DOHH2 (cell line): Measurements from ENCODE around the gene EXTL1.

Source experiments
- H3F3A ChIP-seq: fragments of 200-600 bp; sonication (generic), shearing (Covaris generic); 2 replicates; pipeline ENCODE4 v1.6.0; 2016; ENCODE audit warnings: antibody characterized with exemption, mild to moderate bottlenecking; ENCODE audit not compliant: control insufficient read depth, insufficient read depth
- H3K27ac ChIP-seq: fragments of 200-600 bp; sonication (generic); 2 replicates; pipeline ENCODE4 v1.5.1; 2014; ENCODE audit warnings: low read depth, mild to moderate bottlenecking, low read length, moderate library complexity
- H3K27me3 ChIP-seq: fragments of 200-600 bp; sonication (generic); 2 replicates; pipeline ENCODE4 v1.6.1; 2014; ENCODE audit warnings: mild to moderate bottlenecking, low read length, mixed read lengths; ENCODE audit not compliant: control insufficient read depth
- H3K36me3 ChIP-seq: fragments of 200-600 bp; sonication (generic); 2 replicates; pipeline ENCODE4 v1.6.1; 2014; ENCODE audit warnings: mild to moderate bottlenecking, low read length, moderate library complexity, mixed read lengths; ENCODE audit not compliant: control insufficient read depth
- H3K4me1 ChIP-seq: fragments of 200-600 bp; sonication (generic); 2 replicates; pipeline ENCODE4 v1.6.1; 2014; ENCODE audit warnings: mild to moderate bottlenecking, low read length, mixed read lengths; ENCODE audit not compliant: control insufficient read depth
- H3K4me2 ChIP-seq: fragments of 200-600 bp; sonication (generic); 2 replicates; pipeline ENCODE4 v1.6.0; 2014; ENCODE audit warnings: mild to moderate bottlenecking, low read length, moderate library complexity
- H3K4me3 ChIP-seq: fragments of 200-600 bp; sonication (generic); 2 replicates; pipeline ENCODE4 v1.5.1; 2014; ENCODE audit warnings: mild to moderate bottlenecking, low read length, mixed read lengths
- H3K79me2 ChIP-seq: fragments of 200-600 bp; sonication (generic); 2 replicates; pipeline ENCODE4 v1.6.1; 2014; ENCODE audit warnings: mild to moderate bottlenecking, low read length, mixed read lengths; ENCODE audit not compliant: control insufficient read depth
- H3K9me2 ChIP-seq: fragments of 200-600 bp; sonication (generic); replicated peaks from 2 replicates; pipeline ENCODE4 v1.6.1; 2014; ENCODE audit warnings: mild to moderate bottlenecking, low read length, mixed read lengths; ENCODE audit not compliant: control insufficient read depth
- H3K9me3 ChIP-seq: fragments of 200-600 bp; sonication (generic); 2 replicates; pipeline ENCODE4 v1.6.1; 2014; ENCODE audit warnings: antibody characterized with exemption, low read length, mixed read lengths; ENCODE audit not compliant: control insufficient read depth, insufficient read depth
- H4K20me1 ChIP-seq: fragments of 200-600 bp; sonication (generic); 2 replicates; pipeline ENCODE4 v1.6.0; 2014; ENCODE audit warnings: low read depth, mild to moderate bottlenecking, antibody characterized with exemption, low read length, moderate library complexity; ENCODE audit not compliant: control insufficient read depth, insufficient read depth
- CTCF ChIP-seq: fragments of 200-600 bp; sonication (generic); IDR thresholded peaks from one replicate; pipeline ENCODE4 v1.5.1; 2014; ENCODE audit warnings: antibody characterized with exemption, mild to moderate bottlenecking, low read depth, low read length; ENCODE audit not compliant: poor library complexity, severe bottlenecking
- EZH2phosphoT487 ChIP-seq: fragments of 200-600 bp; sonication (generic); IDR thresholded peaks from 2 replicates; pipeline ENCODE4 v1.6.1; 2017; ENCODE audit warnings: borderline replicate concordance, mild to moderate bottlenecking, antibody characterized with exemption, low read length, moderate library complexity, mixed read lengths

Gene EXTL1

GRCh38 chr1:26064553-26064952 lies 43.0 kb downstream of the EXTL1 start:
- Histone ChIP-seq H3K36me3 (no peaks in the 10 kb centered on the region), H3K4me1 (no peaks in the 10 kb centered on the region), H3K27me3 (peaks cover 18% of the 10 kb centered on the region), H3K79me2 (no peaks in the 10 kb centered on the region), H3F3A (no peaks in the 10 kb centered on the region), H4K20me1 (no peaks in the 10 kb centered on the region), H3K4me3 (no peak overlapping the region), H3K9me2 (no peaks in the 10 kb centered on the region), H3K4me2 (no peak overlapping the region), H3K27ac (no peak overlapping the region), H3K9me3 (no peaks in the 10 kb centered on the region)
- TF ChIP-seq CTCF: no peak
- TF ChIP-seq EZH2phosphoT487: no peak

- H4K20me1 ChIP-seq: no peaks in the 10 kb centered on the region
- H3K79me2 ChIP-seq: no peaks in the 10 kb centered on the region
- H3K4me2 ChIP-seq: no peak overlapping the region
- H3K27me3 ChIP-seq: peaks cover 10% of the 10 kb centered on the region
- H3K4me1 ChIP-seq: no peaks in the 10 kb centered on the region
- no peaks in the 10 kb centered on the region for H3K9me3 ChIP-seq
- no peaks in the 10 kb centered on the region for H3K9me2 ChIP-seq
- H3F3A ChIP-seq: no peaks in the 10 kb centered on the region
- no peak overlapping the region for H3K4me3 ChIP-seq
- no peak overlapping the region for H3K27ac ChIP-seq
- H3K36me3 ChIP-seq: no peaks in the 10 kb centered on the region
- no peak for TF ChIP-seq EZH2phosphoT487
- TF ChIP-seq CTCF: no peak
These were observed 44.6 kb downstream of the EXTL1 start for GRCh38 chr1:26066160-26066559.

- H3K4me3 ChIP-seq: no peak overlapping the region
- H3K9me3 ChIP-seq: no peaks in the 10 kb centered on the region
- H4K20me1 ChIP-seq: no peaks in the 10 kb centered on the region
- no peak for TF ChIP-seq EZH2phosphoT487
- no peak overlapping the region for H3K4me2 ChIP-seq
- peaks cover 10% of the 10 kb centered on the region for H3K27me3 ChIP-seq
- no peaks in the 10 kb centered on the region for H3K9me2 ChIP-seq
- H3K27ac ChIP-seq: no peak overlapping the region
- H3F3A ChIP-seq: no peaks in the 10 kb centered on the region
- no peaks in the 10 kb centered on the region for H3K4me1 ChIP-seq
- H3K79me2 ChIP-seq: no peaks in the 10 kb centered on the region
- H3K36me3 ChIP-seq: no peaks in the 10 kb centered on the region
These were observed 45.3 kb downstream of the EXTL1 start for GRCh38 chr1:26066857-26067256.

- Histone ChIP-seq H3F3A (no peaks in the 10 kb centered on the region), H3K27ac (no peak within 1 kb of the TSS), H4K20me1 (no peaks in the 10 kb centered on the region), H3K4me2 (no peak within 1 kb of the TSS), H3K36me3 (no peaks in the 10 kb centered on the region), H3K4me3 (no peak within 1 kb of the TSS), H3K27me3 (peaks cover 7% of the 10 kb centered on the region), H3K79me2 (no peaks in the 10 kb centered on the region), H3K9me3 (no peaks in the 10 kb centered on the region), H3K9me2 (no peaks in the 10 kb centered on the region), H3K4me1 (no peaks in the 10 kb centered on the region)
- no peak for TF ChIP-seq CTCF
These were observed 45.9 kb downstream of the EXTL1 start, which contains the start of gene TRIM63 for GRCh38 chr1:26067432-26067911. Gene TRIM63 (minus strand): TSS chr1:26067630. CDS start chr1:26067494, 136 bp downstream.
